NCI-H1930 (cell line): ENCODE data around the gene FCMR.

Experiments
- DNase-seq, 2 experiments: peaks; one replicate each; lab custom pipeline; 2025; lab: John Stamatoyannopoulos, UW

The FCMR gene

GRCh38 chr1:206901944-206902343 is 19.8 kb downstream of the FCMR start:
- no peak for DNase-seq

- DNase-seq = no peak
Observed at GRCh38 chr1:206900149-206900548, 21.6 kb downstream of the FCMR start.

- no peak for DNase-seq
Observed at GRCh38 chr1:206899717-206900116, 22.0 kb downstream of the FCMR start.

- DNase-seq = no peak
Observed at GRCh38 chr1:206898915-206899431, 22.8 kb downstream of the FCMR start.

GRCh38 chr1:206898089-206898914 is 23.4 kb downstream of the FCMR start:
- no peak for DNase-seq

- no peak for DNase-seq
Observed at GRCh38 chr1:206897175-206897574, 24.6 kb downstream of the FCMR start, which contains the start of gene IL24. Gene IL24 (plus strand): TSS chr1:206897443. CDS start chr1:206897833, 390 bp downstream.

GRCh38 chr1:206896261-206896660 is 25.5 kb downstream of the FCMR start:
- no peak for DNase-seq

GRCh38 chr1:206895837-206896242 is 25.9 kb downstream of the FCMR start:
- no peak for DNase-seq

GRCh38 chr1:206895325-206895724 is 26.4 kb downstream of the FCMR start:
- no peak for DNase-seq

- no peak for DNase-seq
Observed at GRCh38 chr1:206893380-206893779, 28.4 kb downstream of the FCMR start.

GRCh38 chr1:206892351-206892984 is 29.3 kb downstream of the FCMR start:
- DNase-seq = no peak

- DNase-seq = no peak
Observed at GRCh38 chr1:206891412-206891811, 30.3 kb downstream of the FCMR start.

GRCh38 chr1:206890125-206891060 is 31.3 kb downstream of the FCMR start:
- DNase-seq = no peak

- no peak for DNase-seq
Observed at GRCh38 chr1:206887701-206888100, 34.0 kb downstream of the FCMR start.

- DNase-seq = no peak
Observed at GRCh38 chr1:206886831-206887230, 34.9 kb downstream of the FCMR start.

GRCh38 chr1:206885341-206886060 is 36.2 kb downstream of the FCMR start:
- DNase-seq = no peak

GRCh38 chr1:206883876-206884275 is 37.9 kb downstream of the FCMR start:
- DNase-seq = no peak

GRCh38 chr1:206883160-206883559 is 38.6 kb downstream of the FCMR start:
- DNase-seq = no peak

GRCh38 chr1:206882555-206882954 is 39.2 kb downstream of the FCMR start:
- DNase-seq = no peak

- DNase-seq = no peak
Observed at GRCh38 chr1:206880314-206880713, 41.4 kb downstream of the FCMR start.

GRCh38 chr1:206878456-206878855 is 43.3 kb downstream of the FCMR start:
- no peak for DNase-seq
